ENCODE data around the gene POLG. TPM values are rescaled to one million over a fixed set of nuclear protein-coding genes. Genes with fewer than 3 reads are reported as not detected.

Gene POLG
- total RNA-seq, 1 donor from 2014 or later: 49.4 TPM

- DNase-seq (ENCODE audit: low spot score): no peak
- intact Hi-C loops (cut with DNase I): no loop called here
Measured at GRCh38 chr15:89371228-89372044, 36.8 kb upstream of the POLG start.

GRCh38 chr15:89370978-89371227 is 36.3 kb upstream of the POLG start:
- DNase-seq (ENCODE audit: low spot score): no peak

GRCh38 chr15:89370120-89370977 is 35.7 kb upstream of the POLG start:
- no peak for DNase-seq (ENCODE audit: low spot score)
- intact Hi-C loops (cut with DNase I): no loop called here

More at GRCh38 chr15:89370978-89371227, 36.3 kb upstream of the POLG start:
- intact Hi-C loops (cut with DNase I): no loop called here

- intact Hi-C loops (cut with DNase I): no loop called here
- DNase-seq (ENCODE audit: low spot score): no peak
Measured at GRCh38 chr15:89369341-89369947, 34.8 kb upstream of the POLG start.

- intact Hi-C loops (cut with DNase I): no loop called here
- DNase-seq (ENCODE audit: low spot score): no peak
Measured at GRCh38 chr15:89368566-89369223, 34.1 kb upstream of the POLG start.

- DNase-seq (ENCODE audit: low spot score): no peak
- intact Hi-C loops (cut with DNase I): no loop called here
Measured at GRCh38 chr15:89367485-89368451, 33.1 kb upstream of the POLG start.

- intact Hi-C loops (cut with DNase I): no loop called here
- DNase-seq (ENCODE audit: low spot score): no peak
Measured at GRCh38 chr15:89366656-89367393, 32.2 kb upstream of the POLG start.

GRCh38 chr15:89365462-89366065 is 30.9 kb upstream of the POLG start:
- DNase-seq (ENCODE audit: low spot score): no peak
- intact Hi-C loops (cut with DNase I): no loop called here

GRCh38 chr15:89364741-89365450 is 30.3 kb upstream of the POLG start:
- intact Hi-C loops (cut with DNase I): loop anchor here (5.0 kb wide), 1 partner anchor 52 kb away; no protein-coding TSS in a partner anchor
- no peak for DNase-seq (ENCODE audit: low spot score)

GRCh38 chr15:89364341-89364740 is 29.7 kb upstream of the POLG start:
- no peak for DNase-seq (ENCODE audit: low spot score)
- intact Hi-C loops (cut with DNase I): loop anchor here (5.0 kb wide), 1 partner anchor 53 kb away; no protein-coding TSS in a partner anchor

GRCh38 chr15:89363770-89364169 is 29.1 kb upstream of the POLG start:
- no peak for DNase-seq (ENCODE audit: low spot score)
- intact Hi-C loops (cut with DNase I): loop anchor here (5.0 kb wide), 1 partner anchor 54 kb away; no protein-coding TSS in a partner anchor

- no peak for DNase-seq (ENCODE audit: low spot score)
- intact Hi-C loops (cut with DNase I): loop anchor here (5.0 kb wide), 1 partner anchor 54 kb away; no protein-coding TSS in a partner anchor
Measured at GRCh38 chr15:89363133-89363532, 28.5 kb upstream of the POLG start.

GRCh38 chr15:89362203-89363101 is 27.8 kb upstream of the POLG start:
- intact Hi-C loops (cut with DNase I): loop anchor here (5.0 kb wide), 1 partner anchor 55 kb away; no protein-coding TSS in a partner anchor

GRCh38 chr15:89361451-89362202 is 27.0 kb upstream of the POLG start:
- intact Hi-C loops (cut with DNase I): loop anchor here (5.0 kb wide), 1 partner anchor 56 kb away; no protein-coding TSS in a partner anchor
- DNase-seq (ENCODE audit: low spot score): no peak

More at GRCh38 chr15:89362203-89363101, 27.8 kb upstream of the POLG start:
- DNase-seq (ENCODE audit: low spot score): no peak

Data from cardiac septum (tissue), 1 donor.